Measurements from ENCODE around the gene CD72.
"Not testable (repeated sequence)": the region's sequence is repeated elsewhere in the genome, so short reads cannot be mapped to it uniquely, and the experiment has no call there.

CD72 gene

GRCh38 chr9:35612843-35613242, 5.4 kb downstream of the CD72 start:
- DNase-seq (ENCODE audit: extremely low spot score), result no peak
- ChIA-PET POLR2A (interaction anchor here (0.5 kb wide), 1 partner anchor 216 kb away, joined by 3 read pairs; the partner anchor contains the start of gene FAM221B), CTCF (interaction anchor here (0.7 to 1.1 kb wide), 2 partner anchors 119 to 352 kb away, joined by 4 read pairs; partner anchors contain the start of gene TLN1)
- TF ChIP-seq, protein P1, sequence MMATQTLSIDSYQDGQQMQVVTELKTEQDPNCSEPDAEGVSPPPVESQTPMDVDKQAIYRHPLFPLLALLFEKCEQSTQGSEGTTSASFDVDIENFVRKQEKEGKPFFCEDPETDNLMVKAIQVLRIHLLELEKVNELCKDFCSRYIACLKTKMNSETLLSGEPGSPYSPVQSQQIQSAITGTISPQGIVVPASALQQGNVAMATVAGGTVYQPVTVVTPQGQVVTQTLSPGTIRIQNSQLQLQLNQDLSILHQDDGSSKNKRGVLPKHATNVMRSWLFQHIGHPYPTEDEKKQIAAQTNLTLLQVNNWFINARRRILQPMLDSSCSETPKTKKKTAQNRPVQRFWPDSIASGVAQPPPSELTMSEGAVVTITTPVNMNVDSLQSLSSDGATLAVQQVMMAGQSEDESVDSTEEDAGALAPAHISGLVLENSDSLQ (IDR thresholded peaks at IDR 0.05), result no peak
- TF ChIP-seq SUZ12 (IDR thresholded peaks at IDR 0.05), result no peak

DNA sequence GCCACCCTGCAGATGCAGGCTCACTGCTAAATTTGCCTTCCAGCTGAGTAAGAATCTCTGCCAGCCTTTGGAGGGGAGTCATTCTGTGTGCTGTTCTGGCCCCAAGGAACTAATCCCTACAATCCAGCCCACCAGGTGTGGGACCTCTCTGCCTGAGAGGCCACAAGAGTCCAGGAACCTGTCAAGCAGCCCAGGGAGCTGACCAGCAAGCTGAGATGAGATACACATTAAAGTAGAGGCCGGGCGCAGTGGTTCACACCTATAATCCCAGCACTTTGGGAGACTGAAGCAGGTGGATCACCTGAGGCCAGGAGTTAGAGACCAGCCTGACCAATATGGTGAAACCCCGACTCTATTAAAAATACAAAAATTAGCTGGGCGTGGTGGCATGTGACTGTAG, 6.1 kb downstream of the CD72 start:
- ChIA-PET POLR2A (interaction anchor here (0.5 kb wide), 1 partner anchor 217 kb away, joined by 3 read pairs; the partner anchor contains the start of gene FAM221B), CTCF (interaction anchor here (1.1 kb wide), 1 partner anchor 120 kb away, joined by 4 read pairs; the partner anchor contains the start of gene TLN1)
- DNase-seq (ENCODE audit: extremely low spot score), result not testable (repeated sequence)

- DNase-seq (ENCODE audit: extremely low spot score), result peak; percentile 58
- ChIA-PET POLR2A (interaction anchor here (0.8 kb wide), 1 partner anchor 8 kb away, joined by 3 read pairs; no protein-coding TSS in a partner anchor), CTCF (interaction anchor here (0.6 to 1.1 kb wide), 5 partner anchors 14 to 58 kb away, joined by 3 to 9 read pairs (median 4); no protein-coding TSS in a partner anchor)
- no peak for TF ChIP-seq ARNT (IDR thresholded peaks at IDR 0.05)
- TF ChIP-seq, protein P1 (IDR thresholded peaks at IDR 0.05), result peak; percentile 52
Observed at GRCh38 chr9:35611230-35611797, 6.9 kb downstream of the CD72 start.

DNA sequence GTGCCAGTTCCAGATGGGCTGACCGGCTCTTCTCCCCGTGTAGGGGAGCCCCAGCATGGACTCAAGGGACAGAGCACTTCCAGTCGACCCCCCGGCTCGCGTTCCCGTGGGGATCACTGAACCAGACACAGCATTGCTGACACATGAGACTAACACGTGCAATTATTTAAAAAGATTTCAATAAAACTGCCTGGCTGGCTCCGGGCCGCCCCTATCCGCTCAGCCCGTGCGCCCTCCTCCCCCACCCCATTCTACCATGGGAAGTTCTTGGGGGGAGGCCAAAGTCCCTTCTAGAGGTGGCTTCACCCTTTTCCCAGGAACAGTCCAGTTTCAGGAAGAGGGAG, 8.4 kb downstream of the CD72 start:
- CTCF ChIA-PET, result no interaction called here
- DNase-seq (ENCODE audit: extremely low spot score), result no peak
- TF ChIP-seq HDGF (IDR thresholded peaks at IDR 0.05; ENCODE audit: borderline replicate concordance), result no peak
- no peak for TF ChIP-seq BHLHE40 (IDR thresholded peaks at IDR 0.05; ENCODE audit: borderline replicate concordance)
- no peak for TF ChIP-seq SUZ12 (IDR thresholded peaks at IDR 0.05)
- TF ChIP-seq TARDBP (IDR thresholded peaks at IDR 0.05), result no peak
- no peak for TF ChIP-seq SP1 (IDR thresholded peaks at IDR 0.05)
- no peak for TF ChIP-seq FOXA1 (IDR thresholded peaks at IDR 0.05)
- TF ChIP-seq FOXK2 (IDR thresholded peaks at IDR 0.05), result no peak
- TF ChIP-seq L3MBTL2 (conservative IDR thresholded peaks at IDR 0.05), result no peak
- TF ChIP-seq FOXM1 (IDR thresholded peaks at IDR 0.05; ENCODE audit: borderline replicate concordance), result no peak
- TF ChIP-seq CTBP1 (IDR thresholded peaks at IDR 0.05; ENCODE audit: borderline replicate concordance), result no peak
- TF ChIP-seq ARNT (IDR thresholded peaks at IDR 0.05), result no peak
- no peak for TF ChIP-seq NFRKB (IDR thresholded peaks at IDR 0.05)
- TF ChIP-seq LEF1 (IDR thresholded peaks at IDR 0.05; ENCODE audit: borderline replicate concordance), result no peak
- POLR2A ChIA-PET, result interaction anchor here (1.9 kb wide), 1 partner anchor 48 kb away, joined by 4 read pairs; the partner anchor contains the start of gene RMRP

- ChIA-PET CTCF (no interaction called here), POLR2A (interaction anchor here (1.9 kb wide), 1 partner anchor 48 kb away, joined by 4 read pairs; the partner anchor contains the start of gene RMRP)
- TF ChIP-seq L3MBTL2 (conservative IDR thresholded peaks at IDR 0.05), result no peak
- TF ChIP-seq FOXM1 (IDR thresholded peaks at IDR 0.05; ENCODE audit: borderline replicate concordance), result no peak
- TF ChIP-seq FOXA1 (IDR thresholded peaks at IDR 0.05), result no peak
- TF ChIP-seq LEF1 (IDR thresholded peaks at IDR 0.05; ENCODE audit: borderline replicate concordance), result no peak
- no peak for TF ChIP-seq BHLHE40 (IDR thresholded peaks at IDR 0.05; ENCODE audit: borderline replicate concordance)
- TF ChIP-seq ARNT (IDR thresholded peaks at IDR 0.05), result no peak
- no peak for TF ChIP-seq ELF4 (IDR thresholded peaks at IDR 0.05)
- TF ChIP-seq HDGF (IDR thresholded peaks at IDR 0.05; ENCODE audit: borderline replicate concordance), result no peak
- no peak for TF ChIP-seq ZNF384 (IDR thresholded peaks at IDR 0.05)
- TF ChIP-seq CTBP1 (IDR thresholded peaks at IDR 0.05; ENCODE audit: borderline replicate concordance), result no peak
- TF ChIP-seq SUZ12 (IDR thresholded peaks at IDR 0.05), result no peak
- TF ChIP-seq SP1 (IDR thresholded peaks at IDR 0.05), result no peak
- TF ChIP-seq, protein P1 (IDR thresholded peaks at IDR 0.05), result no peak
- TF ChIP-seq FOXK2 (IDR thresholded peaks at IDR 0.05), result no peak
- TF ChIP-seq NFRKB (IDR thresholded peaks at IDR 0.05), result no peak
- TF ChIP-seq TARDBP (IDR thresholded peaks at IDR 0.05), result no peak
- DNase-seq (ENCODE audit: extremely low spot score), result no peak
Observed at GRCh38 chr9:35609001-35609819, 9.0 kb downstream of the CD72 start.

DNA sequence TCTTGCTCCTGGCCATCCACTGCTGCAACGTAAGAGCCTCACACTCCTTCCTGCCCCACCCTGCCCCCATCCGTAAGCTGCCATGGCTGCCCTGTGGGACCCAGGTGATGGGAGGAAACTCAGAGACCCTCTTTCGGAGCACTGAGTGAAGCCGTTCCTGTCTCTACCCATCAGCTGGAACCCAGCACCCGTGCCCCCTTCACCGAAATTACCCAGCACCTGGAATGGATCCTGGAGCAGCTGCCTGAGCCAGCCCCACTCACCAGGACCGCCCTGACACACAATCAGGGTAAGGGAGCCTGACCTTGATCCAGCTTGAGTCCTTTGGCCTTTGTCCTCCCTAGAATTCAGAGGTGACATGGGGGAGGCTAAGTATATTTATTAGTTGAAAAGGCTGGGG, 10.0 kb downstream of the CD72 start:
- POLR2A ChIA-PET, result interaction anchor here (1.9 kb wide), 1 partner anchor 49 kb away, joined by 4 read pairs; the partner anchor contains the start of gene RMRP
- no peak for DNase-seq (ENCODE audit: extremely low spot score)
- TF ChIP-seq ZNF384 (IDR thresholded peaks at IDR 0.05) (no peak), BHLHE40 (IDR thresholded peaks at IDR 0.05; ENCODE audit: borderline replicate concordance) (no peak), L3MBTL2 (conservative IDR thresholded peaks at IDR 0.05) (no peak), FOXM1 (IDR thresholded peaks at IDR 0.05; ENCODE audit: borderline replicate concordance) (no peak), ELF4 (IDR thresholded peaks at IDR 0.05) (no peak), FOXA1 (IDR thresholded peaks at IDR 0.05) (no peak), FOXK2 (IDR thresholded peaks at IDR 0.05) (no peak), SUZ12 (IDR thresholded peaks at IDR 0.05) (no peak), HDGF (IDR thresholded peaks at IDR 0.05; ENCODE audit: borderline replicate concordance) (no peak), LEF1 (IDR thresholded peaks at IDR 0.05; ENCODE audit: borderline replicate concordance) (no peak), CTBP1 (IDR thresholded peaks at IDR 0.05; ENCODE audit: borderline replicate concordance) (no peak), NFRKB (IDR thresholded peaks at IDR 0.05) (no peak), TARDBP (IDR thresholded peaks at IDR 0.05) (no peak), SP1 (IDR thresholded peaks at IDR 0.05) (no peak), ARNT (IDR thresholded peaks at IDR 0.05) (no peak)
- TF ChIP-seq, protein P1 (IDR thresholded peaks at IDR 0.05), result no peak
- CTCF ChIA-PET, result no interaction called here

All from HEK293T (cell line).